ENCODE measurements around the gene UXS1.
A peak's percentile ranks its signal among the peaks of the same experiment; 100 is the strongest.

The UXS1 gene

DNA sequence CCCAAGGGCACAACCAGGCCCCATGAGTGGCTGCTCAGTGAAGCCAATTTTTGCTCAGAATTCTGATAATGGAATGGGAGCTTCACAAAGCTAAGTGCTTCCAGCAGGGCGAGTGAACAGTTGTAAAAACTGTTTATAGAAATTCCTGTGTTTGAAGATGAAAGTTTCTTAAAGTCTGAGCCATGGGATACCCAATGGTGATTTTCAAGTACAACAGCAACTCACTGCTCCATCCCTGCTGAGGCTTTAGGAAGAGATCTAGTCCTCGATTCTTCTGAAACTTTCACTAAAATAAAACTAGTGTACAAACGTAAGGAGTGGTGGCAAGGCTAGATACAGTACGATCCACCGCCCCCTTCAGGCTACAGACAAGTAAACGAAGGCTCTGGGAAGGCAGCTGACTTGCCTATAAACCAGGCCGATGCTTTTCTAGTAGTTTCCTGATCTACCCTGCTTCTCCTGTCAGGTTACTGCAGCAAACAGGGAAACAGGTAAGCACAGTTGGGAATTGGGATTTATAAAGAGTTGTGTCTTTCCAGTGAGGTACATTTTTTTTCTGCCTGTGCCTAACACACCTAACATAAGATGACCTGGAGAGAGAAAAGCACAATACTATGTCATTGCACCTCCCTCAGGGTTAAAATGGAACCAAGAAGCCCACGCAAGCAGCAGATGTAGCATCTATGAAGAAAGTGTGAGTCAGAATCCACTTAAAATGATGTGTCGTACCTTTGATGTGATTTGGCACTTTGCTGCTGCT lies 108.7 kb downstream of the UXS1 start:
- DNase-seq (ENCODE audit: low read depth), result peak; percentile 28

DNA sequence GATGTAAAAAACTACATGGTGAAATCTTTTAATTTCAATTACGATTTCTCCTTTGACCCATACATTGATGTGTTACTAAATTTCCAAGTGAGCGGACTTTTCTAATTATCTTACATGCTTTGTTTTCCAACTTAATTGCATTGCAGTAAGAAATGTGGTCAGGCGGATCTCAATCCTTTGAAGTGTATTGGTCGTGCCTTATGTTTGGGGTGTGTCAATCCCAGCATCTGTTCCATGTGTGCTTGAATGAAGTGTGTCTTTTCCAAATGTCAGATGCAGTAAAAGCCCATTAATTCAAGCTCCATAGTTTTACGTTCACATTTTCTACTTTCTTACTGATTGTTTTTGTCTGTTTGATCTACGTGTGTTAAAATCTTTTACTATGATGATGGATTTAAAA lies 113.1 kb downstream of the UXS1 start:
- no peak for DNase-seq (ENCODE audit: low read depth)

DNA sequence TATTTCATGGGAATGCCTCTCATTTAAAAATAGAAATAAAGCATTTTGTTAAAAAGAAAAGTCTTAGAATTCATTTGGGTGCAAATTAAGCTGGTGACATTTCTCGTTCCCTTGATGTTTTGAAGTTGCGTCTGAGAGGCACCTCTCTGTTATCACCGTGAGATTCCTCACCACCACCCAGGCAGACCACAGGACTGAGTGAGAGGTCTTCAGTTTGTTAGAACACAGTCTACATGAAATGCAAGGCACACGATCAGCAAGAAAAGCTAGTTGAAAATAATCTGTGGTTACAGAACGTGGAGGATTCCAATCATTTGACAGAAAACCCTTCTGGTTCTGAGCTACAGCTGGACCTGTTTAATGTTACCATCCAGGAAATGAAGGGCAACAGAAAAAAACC lies 116.0 kb downstream of the UXS1 start:
- DNase-seq (ENCODE audit: low read depth), result no peak

- no peak for DNase-seq (ENCODE audit: low read depth)
These were observed 117.2 kb downstream of the UXS1 start for GRCh38 chr2:106076941-106077340.

DNA sequence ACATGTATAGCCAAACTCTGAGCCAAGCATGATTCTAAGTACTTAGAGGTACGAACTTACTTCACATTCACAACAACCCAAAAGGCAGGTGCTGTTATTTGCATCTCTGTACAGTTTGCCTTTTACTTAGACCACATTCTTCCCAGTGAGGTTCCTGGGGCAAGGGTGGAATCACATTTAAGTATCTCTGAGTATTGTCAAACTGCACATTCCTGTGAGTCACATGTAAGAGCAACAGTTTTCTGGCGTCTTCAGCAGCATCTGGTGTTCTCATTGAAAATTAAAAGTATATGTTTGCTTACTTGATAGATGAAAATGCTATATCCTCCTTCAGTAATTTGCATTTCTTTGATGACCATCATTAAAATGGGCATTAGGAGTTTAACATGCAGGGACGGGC lies 119.1 kb downstream of the UXS1 start:
- no peak for DNase-seq (ENCODE audit: low read depth)

- DNase-seq (ENCODE audit: low read depth), result no peak
These were observed 120.3 kb downstream of the UXS1 start for GRCh38 chr2:106073678-106074406.

GRCh38 chr2:106070181-106070580 lies 123.9 kb downstream of the UXS1 start:
- DNase-seq (ENCODE audit: low read depth), result no peak

GRCh38 chr2:106068451-106068850 lies 125.7 kb downstream of the UXS1 start:
- no peak for DNase-seq (ENCODE audit: low read depth)

DNA sequence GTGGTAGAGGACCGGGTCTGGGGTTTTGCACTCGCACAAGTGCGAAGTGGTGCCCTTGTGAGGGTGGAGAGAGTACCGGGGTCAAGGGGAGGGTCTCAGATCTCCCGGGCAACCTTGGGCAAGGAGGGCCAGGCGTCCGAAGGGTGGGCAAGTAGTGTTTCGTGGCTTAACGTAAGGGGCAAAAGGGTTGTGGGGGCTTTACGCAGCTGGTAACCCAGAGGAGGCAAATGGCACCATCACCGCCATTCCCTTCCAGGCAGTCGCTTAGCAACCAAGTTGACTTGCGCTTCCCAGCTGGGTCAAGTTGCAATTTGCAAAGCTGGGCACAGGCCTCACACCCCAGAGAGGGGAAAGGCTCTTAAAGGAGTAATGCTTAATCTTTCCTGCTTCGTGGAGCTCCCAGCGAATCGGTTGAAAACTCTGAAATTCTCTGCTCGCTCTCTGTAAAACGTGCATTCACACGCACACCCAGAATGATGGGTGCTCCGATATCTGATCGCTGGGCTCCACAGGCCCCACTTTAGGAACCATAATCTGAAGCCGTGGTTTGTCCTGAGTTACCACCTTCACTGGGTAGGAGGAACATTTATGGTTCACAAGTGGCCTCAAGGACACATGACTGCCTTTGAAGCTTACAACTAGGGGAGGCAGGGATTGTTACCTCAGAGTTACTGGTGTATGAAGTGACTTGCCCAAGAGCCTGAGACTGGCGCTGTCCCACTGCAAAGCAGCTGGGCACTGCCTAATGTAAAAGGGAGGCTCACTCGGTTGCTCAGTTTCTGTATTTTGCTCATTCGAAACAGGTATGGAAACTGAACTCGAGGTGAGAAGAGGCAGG lies 127.9 kb downstream of the UXS1 start:
- no peak for DNase-seq (ENCODE audit: low read depth)

DNA sequence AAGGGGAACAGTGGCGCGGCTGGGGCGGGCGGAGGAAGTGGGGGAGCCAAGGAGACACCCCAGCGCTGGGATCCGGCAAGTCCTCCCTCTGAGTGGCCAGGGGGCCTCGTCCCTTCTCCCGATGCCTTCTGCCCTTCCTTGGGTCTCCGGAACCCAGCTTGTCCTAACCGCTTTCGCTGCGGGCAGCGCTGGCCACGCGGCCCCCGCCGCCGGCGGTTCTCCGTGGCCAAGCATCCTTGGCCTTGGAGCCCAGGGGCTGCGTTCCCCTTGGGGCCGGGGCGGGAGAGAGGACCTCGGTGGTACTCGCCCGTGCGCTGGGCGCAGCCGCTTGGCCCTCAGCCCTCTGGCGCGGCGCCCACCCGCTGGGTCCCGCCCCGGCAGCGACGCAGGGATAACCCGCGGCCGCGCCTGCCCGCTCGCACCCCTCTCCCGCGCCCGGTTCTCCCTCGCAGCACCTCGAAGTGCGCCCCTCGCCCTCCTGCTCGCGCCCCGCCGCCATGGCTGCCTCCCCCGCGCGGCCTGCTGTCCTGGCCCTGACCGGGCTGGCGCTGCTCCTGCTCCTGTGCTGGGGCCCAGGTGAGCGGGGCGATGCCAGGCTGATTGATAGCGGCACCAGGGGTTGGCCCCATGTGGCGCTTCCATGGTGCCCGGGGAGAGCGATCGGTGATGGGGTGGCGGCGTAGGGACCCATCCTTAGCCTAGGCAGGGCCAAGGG lies 128.7 kb downstream of the UXS1 start:
- no peak for DNase-seq (ENCODE audit: low read depth)

DNA sequence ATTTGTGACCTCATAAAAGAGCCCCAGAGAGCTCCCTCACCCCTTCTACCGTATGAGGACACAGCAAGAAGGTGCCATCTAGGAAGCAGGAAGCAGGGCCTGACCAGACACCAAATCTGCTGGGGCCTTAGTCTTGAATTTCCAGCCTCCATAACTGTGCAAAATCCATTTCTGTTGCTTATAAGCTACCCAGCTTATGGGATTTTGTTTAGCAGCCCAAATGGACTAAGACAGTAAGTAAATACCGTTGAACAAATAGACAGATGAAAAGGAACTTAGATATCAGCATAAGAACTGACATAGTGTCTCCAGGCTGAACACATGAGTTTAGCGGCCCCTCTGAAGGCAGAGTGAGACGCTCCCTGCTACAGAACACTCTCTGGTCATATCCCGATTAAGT lies 130.9 kb downstream of the UXS1 start:
- DNase-seq (ENCODE audit: low read depth), result no peak

DNA sequence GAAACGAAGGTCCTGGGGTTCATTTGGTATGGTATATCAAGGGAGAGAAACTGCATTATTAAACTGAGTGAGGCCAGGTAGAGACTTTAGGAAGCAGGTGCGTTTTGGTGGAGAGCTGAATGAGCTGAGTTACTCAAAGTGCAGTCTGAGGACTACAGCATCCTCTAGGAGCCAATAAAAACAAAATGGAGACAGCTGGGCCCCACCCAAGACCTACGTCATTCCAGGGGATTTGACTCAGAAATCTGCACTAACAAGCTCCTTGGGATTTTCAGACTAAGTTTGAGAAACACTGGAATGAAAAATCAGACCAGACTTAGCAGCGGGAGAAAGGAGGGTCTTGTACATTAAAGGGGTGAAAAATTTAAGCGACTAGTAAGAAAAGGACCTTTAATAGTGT lies 131.5 kb downstream of the UXS1 start:
- DNase-seq (ENCODE audit: low read depth), result no peak

DNA sequence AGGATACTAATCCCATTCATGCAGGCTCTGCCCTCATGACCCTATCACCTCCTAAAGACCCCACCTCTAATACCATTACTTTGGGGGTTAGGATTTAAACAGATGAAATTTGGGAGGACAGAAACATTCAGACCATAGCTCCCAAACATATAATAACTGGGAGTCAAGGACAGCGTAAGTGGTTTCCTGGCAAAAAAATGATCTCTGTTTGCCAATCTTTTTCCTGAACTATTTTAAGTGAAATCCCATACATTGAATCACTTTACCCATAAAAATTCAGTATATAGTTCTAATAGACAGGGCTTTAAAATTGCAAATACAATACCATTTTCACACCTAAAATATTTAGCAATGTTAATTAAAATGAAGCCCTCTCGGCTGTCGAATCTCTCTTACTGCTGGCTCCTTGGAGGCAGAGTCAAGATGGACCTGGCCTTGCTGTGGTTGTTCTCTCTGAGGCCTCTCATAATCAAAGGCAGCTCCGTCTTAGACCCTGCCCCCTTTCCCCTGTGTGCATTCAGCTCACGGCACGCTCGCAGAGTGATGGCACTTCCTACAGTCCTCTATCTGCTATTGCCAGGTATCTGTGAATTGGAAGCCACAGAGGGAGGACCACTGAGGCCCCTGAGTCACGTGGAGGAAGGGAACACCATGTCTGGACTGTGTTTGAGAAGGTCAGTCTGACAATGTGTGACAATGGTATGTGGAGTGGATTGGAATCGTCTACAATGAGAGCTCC lies 132.3 kb downstream of the UXS1 start:
- no peak for DNase-seq (ENCODE audit: low read depth)

DNA sequence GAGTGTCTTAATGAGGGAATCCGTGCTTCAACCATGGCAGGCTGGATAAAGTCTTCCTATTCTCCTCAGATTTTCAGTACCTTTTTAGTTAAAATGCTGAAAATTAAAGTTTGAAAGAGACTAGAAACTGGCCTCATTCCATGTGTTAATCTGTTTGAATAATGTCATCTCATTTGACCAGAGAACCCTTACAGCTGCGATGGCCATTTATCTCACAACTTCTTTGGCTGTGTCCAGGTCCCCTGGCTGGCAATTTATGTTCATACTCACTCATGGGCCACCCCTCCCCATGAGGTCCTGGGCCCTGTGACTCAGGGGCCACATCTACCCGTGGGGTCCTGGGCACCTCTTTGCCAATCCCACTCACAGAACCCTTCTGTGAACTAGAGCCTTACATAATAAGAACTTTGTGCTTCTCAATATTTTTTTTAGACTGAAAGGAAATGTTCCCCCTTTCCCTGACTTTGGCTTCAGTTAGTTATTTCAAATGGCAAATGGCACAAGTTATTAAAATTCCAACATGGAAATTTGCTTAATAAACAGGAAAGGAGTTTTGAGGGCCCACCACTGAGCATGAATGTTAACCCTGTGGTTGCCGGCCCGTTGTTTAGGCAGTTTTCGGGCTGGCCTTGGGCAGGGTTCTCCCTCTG lies 134.6 kb downstream of the UXS1 start:
- DNase-seq (ENCODE audit: low read depth), result no peak

DNA sequence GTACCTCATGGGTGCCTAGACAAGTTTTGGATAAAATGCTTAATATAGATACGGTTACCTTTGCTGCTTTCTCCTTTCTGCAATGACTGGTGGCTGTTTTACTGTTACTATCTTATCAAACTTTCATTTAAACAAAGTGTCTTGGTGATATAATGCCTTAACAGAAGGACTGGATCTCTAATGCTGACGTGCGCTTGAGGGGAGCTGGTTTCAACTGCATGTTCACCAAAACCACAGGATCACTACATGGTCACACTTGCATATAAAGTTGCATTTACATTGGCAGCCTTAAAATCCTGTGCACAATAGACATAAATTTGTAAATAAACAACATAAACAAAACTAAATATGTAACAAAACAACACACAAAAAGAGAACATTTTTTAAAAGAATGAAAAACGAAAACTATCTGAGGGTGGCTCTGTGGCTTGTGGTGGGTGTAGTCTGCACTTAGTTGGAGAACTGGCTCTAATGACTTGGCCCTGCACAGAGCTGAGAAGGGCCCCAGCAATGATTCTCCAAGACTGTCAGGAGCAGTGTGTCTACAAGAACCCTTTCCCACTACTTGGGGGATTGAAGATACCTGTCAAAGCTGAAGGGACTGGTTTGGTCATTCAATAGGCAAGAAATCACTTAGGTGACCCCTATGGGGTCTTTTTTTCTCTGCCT lies 135.5 kb downstream of the UXS1 start:
- no peak for DNase-seq (ENCODE audit: low read depth)

- DNase-seq (ENCODE audit: low read depth), result peak; percentile 25
These were observed 136.9 kb downstream of the UXS1 start for GRCh38 chr2:106057206-106057605.

- DNase-seq (ENCODE audit: low read depth), result no peak
These were observed 139.0 kb downstream of the UXS1 start for GRCh38 chr2:106054880-106055655.

GRCh38 chr2:106054321-106054720 lies 139.8 kb downstream of the UXS1 start:
- DNase-seq (ENCODE audit: low read depth), result no peak

DNA sequence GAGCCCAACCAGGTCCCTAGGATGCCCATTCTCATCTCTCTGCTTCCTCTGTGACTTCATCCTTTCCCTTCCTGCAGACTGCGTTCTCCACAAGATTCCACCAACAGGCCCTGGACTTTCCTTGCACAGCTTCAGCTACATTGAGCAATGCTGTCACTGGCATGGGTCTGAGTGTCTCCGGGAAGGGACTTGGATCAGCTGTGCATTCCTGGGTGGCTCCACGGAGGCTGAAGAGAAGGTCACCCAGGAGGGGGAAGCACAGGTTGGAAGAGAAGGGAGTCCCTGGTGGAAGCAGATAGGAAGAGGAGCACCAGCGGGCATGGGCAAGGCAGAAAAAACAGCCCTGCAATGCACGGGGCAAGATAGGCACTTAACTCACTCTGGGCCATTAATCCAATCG lies 140.5 kb downstream of the UXS1 start:
- no peak for DNase-seq (ENCODE audit: low read depth)

DNA sequence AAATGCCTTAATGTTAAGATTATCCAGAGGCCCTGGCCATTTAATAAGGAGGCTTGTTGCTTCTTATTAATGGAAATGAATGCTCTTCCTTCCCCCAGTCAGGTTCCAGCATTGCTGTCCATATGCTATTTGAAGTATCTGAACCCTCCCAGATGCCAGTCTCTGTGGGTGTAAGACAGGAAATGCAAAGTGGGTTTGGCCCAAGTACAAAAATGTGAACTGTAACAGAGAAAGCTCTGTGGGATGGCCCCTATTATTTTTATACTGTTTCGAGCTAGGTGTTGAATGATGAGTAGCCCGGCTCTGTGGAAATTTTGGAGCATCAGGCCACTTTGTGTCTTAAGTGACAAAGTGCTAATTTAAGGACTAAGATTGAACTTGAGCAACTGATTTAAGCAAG lies 141.0 kb downstream of the UXS1 start:
- DNase-seq (ENCODE audit: low read depth), result no peak
